Hepatocyte (in vitro differentiated cells): ENCODE results near the gene PPP3R1. TPM values are rescaled to one million over a fixed set of nuclear protein-coding genes. Genes with fewer than 3 reads are reported as not detected.

Experiments
- DNase-seq: peaks from one replicate; pipeline ENCODE4 v3.0.0-alpha.2; 2016; ENCODE audit warnings: low spot score
- H2AFZ ChIP-seq: fragments of 200-600 bp; sonication (generic); 2 replicates; pipeline ENCODE4 v1.6.0; 2016; ENCODE audit warnings: antibody characterized with exemption, mild to moderate bottlenecking
- H3K27ac ChIP-seq: fragments of 200-600 bp; sonication (generic); 2 replicates; pipeline ENCODE4 v1.5.1; 2016; ENCODE audit warnings: mild to moderate bottlenecking
- H3K27me3 ChIP-seq: fragments of 200-600 bp; sonication (generic); 2 replicates; pipeline ENCODE4 v1.6.1; 2016
- H3K36me3 ChIP-seq: fragments of 200-600 bp; sonication (generic); replicated peaks from 2 replicates; pipeline ENCODE4 v1.5.1; 2016; ENCODE audit warnings: low read depth; ENCODE audit not compliant: insufficient read depth
- H3K4me1 ChIP-seq: fragments of 200-600 bp; sonication (generic); 2 replicates; pipeline ENCODE4 v1.5.1; 2016; ENCODE audit warnings: mild to moderate bottlenecking, moderate library complexity; ENCODE audit not compliant: insufficient read depth
- H3K4me2 ChIP-seq: fragments of 200-600 bp; sonication (generic); 2 replicates; pipeline ENCODE4 v1.6.0; 2016
- H3K4me3 ChIP-seq: fragments of 200-600 bp; sonication (generic); 2 replicates; pipeline ENCODE4 v1.5.1; 2016; ENCODE audit warnings: mild to moderate bottlenecking
- H3K79me2 ChIP-seq: fragments of 200-600 bp; sonication (generic); 2 replicates; pipeline ENCODE4 v1.6.0; 2017; ENCODE audit warnings: mild to moderate bottlenecking
- H3K9me2 ChIP-seq: fragments of 200-600 bp; sonication (generic); replicated peaks from 2 replicates; pipeline ENCODE4 v1.6.0; 2017; ENCODE audit warnings: mild to moderate bottlenecking; ENCODE audit not compliant: insufficient read depth
- H3K9me3 ChIP-seq: fragments of 200-600 bp; sonication (generic); 2 replicates; pipeline ENCODE4 v1.5.1; 2016; ENCODE audit warnings: low read depth, mild to moderate bottlenecking
- H4K20me1 ChIP-seq: fragments of 200-600 bp; sonication (generic); 2 replicates; pipeline ENCODE4 v1.6.0; 2016; ENCODE audit warnings: mild to moderate bottlenecking; ENCODE audit not compliant: insufficient read depth, poor library complexity, severe bottlenecking
- EZH2 ChIP-seq: fragments of 200-600 bp; sonication (generic); IDR thresholded peaks from 2 replicates; pipeline ENCODE4 v1.6.1; 2016; ENCODE audit warnings: antibody characterized with exemption, mild to moderate bottlenecking, borderline replicate concordance
- EZH2phosphoT487 ChIP-seq: fragments of 200-600 bp; sonication (generic); IDR thresholded peaks from one replicate; pipeline ENCODE4 v1.6.1; 2018; ENCODE audit warnings: antibody characterized with exemption, mild to moderate bottlenecking, low read depth, moderate library complexity; ENCODE audit not compliant: unreplicated experiment, severe bottlenecking
- WGBS: methylation state at CpG from one replicate; pipeline ENCODE4 v1.1.6; 2016; ENCODE audit warnings: low lambda C conversion rate; ENCODE audit errors: missing lambda C conversion rate; 5-methylcytosine and 5-hydroxymethylcytosine counted together
- polyA plus RNA-seq: library from polyadenylated mRNA; unstranded; fragments of >200 nt; fragmentation: Nextera tagmentation; extraction: Ambion mirVana; gene quantifications from 2 replicates; pipeline ENCODE4 v1.2.1, GENCODE V29; 2016
- total RNA-seq: library from RNA; depleted of rRNA; stranded (reverse); fragments of >200 nt; gene quantifications from 2 replicates; pipeline ENCODE4 v1.2.3, GENCODE V29; 2014
- TF ChIP-seq, protein P1 (sequence below): fragments of 200-600 bp; sonication (generic); IDR thresholded peaks from 2 replicates; pipeline ENCODE4 v1.5.1; 2016; ENCODE audit warnings: antibody characterized with exemption, mild to moderate bottlenecking; ENCODE audit not compliant: poor library complexity

PPP3R1 gene
- total and polyA plus RNA-seq, 2 experiments from 2014 or later: 5.1 to 46.5 TPM

DNA sequence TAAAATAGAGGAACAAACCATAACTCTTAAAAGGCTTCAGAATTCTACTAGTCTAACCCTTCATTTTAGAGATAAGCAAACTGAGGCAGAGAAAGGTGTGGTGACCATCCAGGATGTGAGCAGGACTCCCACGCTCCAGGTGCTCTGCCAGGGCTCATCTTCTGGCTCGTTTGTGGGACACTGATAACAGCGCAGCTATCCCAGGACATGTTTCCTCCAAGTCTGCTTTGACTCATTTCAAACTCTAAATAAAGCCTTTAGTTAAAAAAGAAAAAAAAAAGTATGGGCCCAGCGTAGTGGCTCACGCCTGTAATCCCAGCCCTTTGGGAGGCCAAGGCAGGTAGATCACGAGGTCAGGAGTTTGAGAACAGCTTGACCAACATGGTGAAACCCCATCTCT is 39.0 kb upstream of the PPP3R1 start:
- H4K20me1 ChIP-seq: no peaks in the 10 kb centered on the region
- no peaks in the 10 kb centered on the region for H3K4me1 ChIP-seq
- H3K79me2 ChIP-seq: no peaks in the 10 kb centered on the region
- 69% methylated on average over 6 of the region's 6 CpGs for WGBS
- no peaks in the 10 kb centered on the region for H3K9me2 ChIP-seq
- no peak for DNase-seq
- no peak overlapping the region for H3K4me2 ChIP-seq
- no peaks in the 10 kb centered on the region for H3K9me3 ChIP-seq
- no peak overlapping the region for H2AFZ ChIP-seq
- no peak overlapping the region for H3K27ac ChIP-seq
- no peak for TF ChIP-seq EZH2phosphoT487
- no peak for TF ChIP-seq EZH2
- TF ChIP-seq, protein P1, sequence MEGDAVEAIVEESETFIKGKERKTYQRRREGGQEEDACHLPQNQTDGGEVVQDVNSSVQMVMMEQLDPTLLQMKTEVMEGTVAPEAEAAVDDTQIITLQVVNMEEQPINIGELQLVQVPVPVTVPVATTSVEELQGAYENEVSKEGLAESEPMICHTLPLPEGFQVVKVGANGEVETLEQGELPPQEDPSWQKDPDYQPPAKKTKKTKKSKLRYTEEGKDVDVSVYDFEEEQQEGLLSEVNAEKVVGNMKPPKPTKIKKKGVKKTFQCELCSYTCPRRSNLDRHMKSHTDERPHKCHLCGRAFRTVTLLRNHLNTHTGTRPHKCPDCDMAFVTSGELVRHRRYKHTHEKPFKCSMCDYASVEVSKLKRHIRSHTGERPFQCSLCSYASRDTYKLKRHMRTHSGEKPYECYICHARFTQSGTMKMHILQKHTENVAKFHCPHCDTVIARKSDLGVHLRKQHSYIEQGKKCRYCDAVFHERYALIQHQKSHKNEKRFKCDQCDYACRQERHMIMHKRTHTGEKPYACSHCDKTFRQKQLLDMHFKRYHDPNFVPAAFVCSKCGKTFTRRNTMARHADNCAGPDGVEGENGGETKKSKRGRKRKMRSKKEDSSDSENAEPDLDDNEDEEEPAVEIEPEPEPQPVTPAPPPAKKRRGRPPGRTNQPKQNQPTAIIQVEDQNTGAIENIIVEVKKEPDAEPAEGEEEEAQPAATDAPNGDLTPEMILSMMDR: no peak
- no peak overlapping the region for H3K4me3 ChIP-seq
- no peaks in the 10 kb centered on the region for H3K36me3 ChIP-seq
- H3K27me3 ChIP-seq: no peaks in the 10 kb centered on the region

DNA sequence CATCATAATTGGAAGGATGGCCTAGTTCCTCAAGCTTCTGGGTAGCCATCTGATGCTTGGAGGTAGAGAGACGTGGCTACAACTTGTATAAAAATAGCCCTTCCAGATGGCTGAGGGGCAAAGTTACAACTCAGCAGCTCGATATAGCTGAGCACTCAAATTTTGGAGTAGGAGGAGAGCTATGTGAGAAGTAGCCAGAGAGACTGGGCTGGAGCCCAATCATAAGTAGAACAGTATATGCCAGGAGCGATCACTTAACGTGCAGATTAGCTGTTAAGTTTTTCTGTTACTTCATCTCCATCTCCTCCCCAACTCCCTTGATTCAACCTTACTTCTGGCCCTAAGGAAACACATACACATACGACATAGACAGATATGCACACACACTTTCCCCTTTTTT is 38.6 kb upstream of the PPP3R1 start:
- no peak overlapping the region for H3K4me3 ChIP-seq
- no peak for DNase-seq
- no peaks in the 10 kb centered on the region for H4K20me1 ChIP-seq
- WGBS: 72% methylated on average over 5 of the region's 5 CpGs
- no peak overlapping the region for H3K27ac ChIP-seq
- no peaks in the 10 kb centered on the region for H3K9me3 ChIP-seq
- TF ChIP-seq EZH2phosphoT487 (no peak), EZH2 (no peak)
- TF ChIP-seq, protein P1: no peak
- H3K4me1 ChIP-seq: no peaks in the 10 kb centered on the region
- no peaks in the 10 kb centered on the region for H3K27me3 ChIP-seq
- no peaks in the 10 kb centered on the region for H3K79me2 ChIP-seq
- no peaks in the 10 kb centered on the region for H3K36me3 ChIP-seq
- no peaks in the 10 kb centered on the region for H3K9me2 ChIP-seq
- no peak overlapping the region for H2AFZ ChIP-seq
- no peak overlapping the region for H3K4me2 ChIP-seq

DNA sequence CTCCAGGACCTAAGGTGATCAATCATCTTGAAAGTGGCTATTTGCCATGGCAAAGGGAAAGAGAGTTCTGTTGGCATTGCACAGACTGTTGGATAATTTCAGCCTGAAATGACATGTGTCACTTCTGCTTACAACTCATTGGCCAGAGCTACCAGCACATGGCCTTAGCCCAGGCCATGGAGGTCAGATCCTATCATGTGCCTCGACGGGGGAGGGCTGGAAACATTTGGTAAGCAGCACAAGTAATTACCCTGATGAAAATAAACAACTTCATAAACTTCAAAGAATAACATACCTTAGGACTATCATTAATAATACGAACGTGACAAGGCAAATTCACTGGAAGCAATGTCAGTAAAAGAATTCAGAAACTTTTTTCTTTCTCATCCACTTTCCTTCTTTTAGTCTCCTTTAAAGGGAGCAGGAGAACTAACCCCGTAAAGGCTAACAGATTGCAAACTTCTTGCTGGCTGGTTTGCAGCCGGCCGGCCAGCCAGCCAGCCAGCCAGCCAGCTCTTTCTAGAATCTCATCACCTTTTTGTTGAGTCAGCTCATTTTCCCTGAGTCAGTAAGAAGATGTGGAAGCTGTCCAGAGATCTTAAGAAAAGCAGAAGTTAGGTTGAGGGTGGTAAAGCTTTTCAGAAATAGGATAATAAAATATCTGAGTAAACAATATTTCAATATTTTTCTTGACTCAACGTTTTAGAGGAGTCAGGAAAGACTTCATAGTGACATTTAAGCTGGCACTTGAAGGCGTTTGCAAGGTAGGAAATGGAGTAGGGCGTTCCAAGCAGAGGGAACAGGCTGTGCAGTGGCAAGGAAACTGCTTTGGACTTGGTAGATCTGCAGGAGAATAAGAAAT is 35.5 kb upstream of the PPP3R1 start:
- H3K27ac ChIP-seq: no peak overlapping the region
- no peaks in the 10 kb centered on the region for H3K27me3 ChIP-seq
- H3K9me3 ChIP-seq: no peaks in the 10 kb centered on the region
- 49% methylated on average over 10 of the region's 10 CpGs for WGBS
- TF ChIP-seq, protein P1: no peak
- TF ChIP-seq EZH2phosphoT487 (no peak), EZH2 (no peak)
- H3K4me3 ChIP-seq: no peak overlapping the region
- no peaks in the 10 kb centered on the region for H3K9me2 ChIP-seq
- no peaks in the 10 kb centered on the region for H4K20me1 ChIP-seq
- H3K4me1 ChIP-seq: no peaks in the 10 kb centered on the region
- peak; percentile 53 for DNase-seq
- H3K36me3 ChIP-seq: no peaks in the 10 kb centered on the region
- H3K79me2 ChIP-seq: no peaks in the 10 kb centered on the region
- no peak overlapping the region for H3K4me2 ChIP-seq
- no peak overlapping the region for H2AFZ ChIP-seq
